GM12878 (cell line): ENCODE data around the gene C4B. TPM values are rescaled to one million over a fixed set of nuclear protein-coding genes. Genes with fewer than 3 reads are reported as not detected.

Experiments used
- ATAC-seq: fragments of 200-7000 bp; cut with Tn5 transposase; 3 replicates; pipeline ENCODE4 v1.9.1; 2020; ENCODE audit warnings: mild to moderate bottlenecking, moderate library complexity
- BruUV-seq: library from RNA; stranded (reverse); fragments of 400-500 nt; replicated peaks from 2 replicates; lab custom pipeline; 2021; lab: Mats Ljungman, UMichigan
- CTCF ChIA-PET: fragments of 300-600 bp; sonication (Branson Sonifier 250); formaldehyde crosslinking; extraction: SDS; loops from one replicate; lab custom pipeline; 2021; ENCODE audit warnings: inconsistent platforms; lab: Yijun Ruan, JAX
- POLR2A ChIA-PET: fragments of 350-600 bp; formaldehyde crosslinking; extraction: SDS; loops from one replicate; lab custom pipeline; 2021; ENCODE audit warnings: inconsistent platforms; lab: Charles Lee
- RAD21 ChIA-PET: fragments of 300-600 bp; sonication (Branson Sonifier 250); formaldehyde crosslinking; loops from one replicate; lab custom pipeline; 2023; ENCODE audit warnings: antibody characterized with exemption; ENCODE audit not compliant: unreplicated experiment; lab: Charles Lee
- SMC1A ChIA-PET: fragments of 300-600 bp; sonication (Branson Sonifier 250); formaldehyde crosslinking; loops from one replicate; lab custom pipeline; 2023; ENCODE audit not compliant: unreplicated experiment, uncharacterized antibody; lab: Charles Lee
- DNase-seq: peaks from one replicate; pipeline ENCODE4 v3.0.0-alpha.2; 2011; ENCODE audit warnings: low read depth, low spot score
- FAIRE-seq: peaks from 3 replicates; lab custom pipeline; 2011; peaks lifted over from hg19 to GRCh38; lab: Jason Lieb, UNC
- H2AFZ ChIP-seq: 2 replicates; pipeline ENCODE4 v1.6.0; 2011; ENCODE audit warnings: low read depth, low read length, control low read depth; ENCODE audit not compliant: control insufficient read depth
- H3K27ac ChIP-seq: 2 replicates; pipeline ENCODE4 v1.5.1; 2011; ENCODE audit warnings: control low read depth; ENCODE audit not compliant: control insufficient read depth, insufficient read depth
- H3K27me3 ChIP-seq, 2 experiments: replicated peaks in 1 of 2; 2 replicates each; pipeline versions ENCODE4 v1.6.0 to v1.6.1; 2011; ENCODE audit warnings: low read length in 1 of 2; ENCODE audit not compliant: control insufficient read depth in 2 of 2, insufficient read depth in 2 of 2
- H3K36me3 ChIP-seq, 2 experiments: 2 replicates each; pipeline ENCODE4 v1.5.1; 2011; ENCODE audit warnings: low read length in 1 of 2; ENCODE audit not compliant: control insufficient read depth in 2 of 2, insufficient read depth in 2 of 2
- H3K4me1 ChIP-seq: 2 replicates; pipeline ENCODE4 v1.6.1; 2011; ENCODE audit warnings: mild to moderate bottlenecking, low read length, moderate library complexity, mixed read lengths; ENCODE audit not compliant: control insufficient read depth, insufficient read depth
- H3K4me2 ChIP-seq: 2 replicates; pipeline ENCODE4 v1.6.0; 2011; ENCODE audit warnings: control low read depth; ENCODE audit not compliant: control insufficient read depth, insufficient read depth
- H3K4me3 ChIP-seq: fragments of 200-600 bp; sonication (generic); 2 replicates; pipeline ENCODE4 v1.5.1; 2016
- H3K79me2 ChIP-seq: 2 replicates; pipeline ENCODE4 v1.6.0; 2011; ENCODE audit warnings: low read length; ENCODE audit not compliant: control insufficient read depth, insufficient read depth
- H3K9ac ChIP-seq: 2 replicates; pipeline ENCODE4 v1.8.0; 2011; ENCODE audit warnings: low read length, control low read depth, mixed read lengths; ENCODE audit not compliant: control insufficient read depth, insufficient read depth
- H3K9me3 ChIP-seq: replicated peaks from 3 replicates; pipeline ENCODE4 v1.5.1; 2011; ENCODE audit warnings: mild to moderate bottlenecking, low read length; ENCODE audit not compliant: control insufficient read depth, insufficient read depth
- H4K20me1 ChIP-seq: 2 replicates; pipeline ENCODE4 v1.6.0; 2011; ENCODE audit not compliant: control insufficient read depth, insufficient read depth
- ASH2L ChIP-seq: fragments of 300-600, 200-600 bp; sonication (generic); IDR thresholded peaks from 2 replicates; pipeline ENCODE4 v1.6.1; 2017; ENCODE audit warnings: low read depth, mild to moderate bottlenecking, borderline replicate concordance
- CHD4 ChIP-seq: fragments of 200-600 bp; sonication (generic); IDR thresholded peaks from 2 replicates; pipeline ENCODE4 v1.6.1; 2016; ENCODE audit warnings: mild to moderate bottlenecking
- CREM ChIP-seq: IDR thresholded peaks from 2 replicates; pipeline ENCODE4 v1.6.1; 2014; ENCODE audit warnings: antibody characterized with exemption, low read depth
- ETV6 ChIP-seq, 2 experiments: fragments of 450-650 bp in 1 of 2; IDR thresholded peaks in 1 of 2; conservative IDR thresholded peaks in 1 of 2; 2 replicates each; pipeline ENCODE4 v1.6.1; 2014; ENCODE audit warnings: antibody characterized with exemption in 1 of 2, borderline replicate concordance in 1 of 2, low read depth in 1 of 2, mild to moderate bottlenecking in 1 of 2, moderate library complexity in 1 of 2
- HDAC2 ChIP-seq: fragments of 200-600 bp; sonication (generic); IDR thresholded peaks from 2 replicates; pipeline ENCODE4 v1.6.1; 2017
- KAT2A ChIP-seq: conservative IDR thresholded peaks from 2 replicates; pipeline ENCODE4 v1.6.1; 2011; ENCODE audit warnings: low read depth, low read length; ENCODE audit not compliant: control insufficient read depth
- KLF5 ChIP-seq: fragments of 450-650 bp; IDR thresholded peaks from 2 replicates; pipeline ENCODE4 v1.6.1; 2014; ENCODE audit warnings: mild to moderate bottlenecking; ENCODE audit not compliant: partially characterized antibody
- MAX ChIP-seq: IDR thresholded peaks from 2 replicates; pipeline ENCODE4 v1.6.1; 2012; ENCODE audit warnings: low read depth, low read length, improper control_type of control experiment
- RUNX3 ChIP-seq: IDR thresholded peaks from 2 replicates; pipeline ENCODE4 v1.6.1; 2012; ENCODE audit warnings: low read length, inconsistent platforms
- SMAD1 ChIP-seq: fragments of 450-650 bp; IDR thresholded peaks from 2 replicates; pipeline ENCODE4 v1.6.1; 2018; ENCODE audit warnings: mild to moderate bottlenecking, low read depth; ENCODE audit not compliant: partially characterized antibody
- STAT3 ChIP-seq: IDR thresholded peaks from 2 replicates; pipeline ENCODE4 v1.6.1; 2011; ENCODE audit warnings: low read depth, low read length, improper control_type of control experiment
- WRNIP1 ChIP-seq: IDR thresholded peaks from 2 replicates; pipeline ENCODE4 v1.6.1; 2011; ENCODE audit warnings: low read depth, low read length, improper control_type of control experiment, borderline replicate concordance
- WGBS: methylation state at CpG from one replicate; pipeline ENCODE4 v1.1.6; 2016; ENCODE audit warnings: low lambda C conversion rate; ENCODE audit not compliant: insufficient replicate concordance, insufficient coverage; ENCODE audit errors: missing lambda C conversion rate; 5-methylcytosine and 5-hydroxymethylcytosine counted together
- in situ Hi-C: fragments of 300-500 bp; cut with MboI; formaldehyde crosslinking; loops from 9 replicates; pipeline ENCODE4 v1.14.3; 2018; ENCODE audit warnings: mixed read lengths
- intact Hi-C: fragments of 100-400 bp; cut with micrococcal nuclease; formaldehyde crosslinking; loops from one replicate; pipeline ENCODE4 v1.14.2; 2022; ENCODE audit not compliant: unreplicated experiment
- polyA plus RNA-seq, 11 experiments: library from polyadenylated mRNA; depleted of rRNA in 4 of 11; unstranded in 6 of 11; stranded (reverse) in 5 of 11; fragments of >200 nt; fragmentation: Nextera tagmentation in 4 of 11; fragmentation: Illumina TruSeq in 1 of 11; extraction: Ambion mirVana in 4 of 11; extraction: Trizol in 1 of 11; gene quantifications; 1 replicate in 1 of 11; 2 replicates in 10 of 11; pipeline versions ENCODE4 v1.2.1 to v1.2.3, GENCODE V29; 2011 to 2016; ENCODE audit warnings: inconsistent platforms in 2 of 11, missing spikeins in 2 of 11, low read depth in 1 of 11
- total RNA-seq, 4 experiments: library from RNA; depleted of rRNA in 3 of 4; stranded (reverse); fragments of >200 nt in 3 of 4; fragmentation: Illumina TruSeq in 1 of 4; extraction: Trizol in 1 of 4; gene quantifications; 2 replicates each; pipeline versions ENCODE4 v1.2.1 to v1.2.3, GENCODE V29; 2013 to 2021
- TF ChIP-seq, protein P1 (sequence below): fragments of 450-650 bp; IDR thresholded peaks from 2 replicates; pipeline ENCODE4 v1.6.1; 2017; ENCODE audit warnings: mild to moderate bottlenecking, low read depth, inconsistent platforms; ENCODE audit not compliant: poor library complexity, severe bottlenecking
- TF ChIP-seq, protein P2 (sequence below): fragments of 450-650 bp; IDR thresholded peaks from 2 replicates; pipeline ENCODE4 v1.6.1; 2016; ENCODE audit warnings: mild to moderate bottlenecking
- TF ChIP-seq, protein P3 (sequence below): IDR thresholded peaks from 2 replicates; pipeline ENCODE4 v1.6.1; 2011; ENCODE audit warnings: borderline replicate concordance, low read depth, mild to moderate bottlenecking, moderate library complexity, mixed read lengths, low read length; ENCODE audit not compliant: insufficient read depth; ENCODE audit errors: extremely low read length
- TF ChIP-seq, protein P4 (sequence below): fragments of 450-650 bp; IDR thresholded peaks from 2 replicates; pipeline ENCODE4 v1.6.1; 2018; ENCODE audit warnings: borderline replicate concordance, mild to moderate bottlenecking; ENCODE audit not compliant: partially characterized antibody

Gene C4B
- total and polyA plus RNA-seq, 10 of the 15 experiments (the other 5 are each of a cell fraction or from before 2014, with no cell fraction given) = 0.13 to 5.6 (median 1.7) TPM; not detected in 1

DNA sequence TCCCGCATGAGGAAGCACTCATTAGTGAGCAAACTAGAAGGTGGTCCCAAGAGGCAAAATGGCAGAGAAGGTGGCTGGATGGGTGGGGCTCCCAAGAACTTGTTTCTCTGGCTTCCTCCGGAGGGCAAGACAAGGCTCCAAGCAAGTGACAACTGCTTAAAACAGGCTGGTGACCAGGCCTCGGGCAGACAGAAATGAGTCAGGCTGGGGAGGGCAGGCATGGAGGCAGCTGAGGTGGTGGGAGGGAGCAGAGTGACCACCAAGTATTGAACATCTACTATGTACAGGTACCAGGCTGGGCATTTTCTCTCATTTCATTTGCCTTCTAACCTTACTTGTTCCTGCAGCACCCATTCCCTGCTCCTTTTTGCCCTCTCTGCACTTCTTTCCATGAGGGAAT is 61.2 kb downstream of the C4B start:
- in situ Hi-C loops = no loop called here
- Histone ChIP-seq H3K27me3 (peaks cover 0 to 4% of the 10 kb centered on the region in 2 experiments; a peak in 3 of 4 replicates), H2AFZ (no peak overlapping the region), H3K9ac (no peak overlapping the region), H3K4me3 (no peak overlapping the region), H3K4me2 (no peak overlapping the region), H4K20me1 (no peaks in the 10 kb centered on the region), H3K36me3 (no peaks in the 10 kb centered on the region), H3K27ac (no peak overlapping the region), H3K79me2 (no peaks in the 10 kb centered on the region), H3K9me3 (no peaks in the 10 kb centered on the region), H3K4me1 (no peaks in the 10 kb centered on the region)
- intact Hi-C loops = no loop called here
- BruUV-seq = no TSS peak
- DNase-seq (no peak), ATAC-seq (no peak), FAIRE-seq (no peak)
- ChIA-PET CTCF (interaction anchor here (0.6 kb wide), 1 partner anchor 1988 kb away, joined by 3 read pairs; no protein-coding TSS in a partner anchor), SMC1A (no interaction called here), RAD21 (no interaction called here), POLR2A (interaction anchor here (0.6 kb wide), 1 partner anchor 59 kb away, joined by 5 read pairs; no protein-coding TSS in a partner anchor)
- 36% methylated on average over 3 of the region's 3 CpGs for WGBS
- TF ChIP-seq MAX (no peak), SMAD1 (no peak), STAT3 (no peak), ETV6 (conservative IDR thresholded peaks at IDR 0.05 in 1 of 2, IDR thresholded peaks at IDR 0.05 in 1 of 2; ENCODE audit: borderline replicate concordance in 1 of 2, low read depth in 1 of 2) (no peak), RUNX3 (no peak), ASH2L (no peak), CHD4 (no peak), KLF5 (no peak), KAT2A (no peak), WRNIP1 (no peak), HDAC2 (no peak), CREM (no peak)
- TF ChIP-seq, protein P1, sequence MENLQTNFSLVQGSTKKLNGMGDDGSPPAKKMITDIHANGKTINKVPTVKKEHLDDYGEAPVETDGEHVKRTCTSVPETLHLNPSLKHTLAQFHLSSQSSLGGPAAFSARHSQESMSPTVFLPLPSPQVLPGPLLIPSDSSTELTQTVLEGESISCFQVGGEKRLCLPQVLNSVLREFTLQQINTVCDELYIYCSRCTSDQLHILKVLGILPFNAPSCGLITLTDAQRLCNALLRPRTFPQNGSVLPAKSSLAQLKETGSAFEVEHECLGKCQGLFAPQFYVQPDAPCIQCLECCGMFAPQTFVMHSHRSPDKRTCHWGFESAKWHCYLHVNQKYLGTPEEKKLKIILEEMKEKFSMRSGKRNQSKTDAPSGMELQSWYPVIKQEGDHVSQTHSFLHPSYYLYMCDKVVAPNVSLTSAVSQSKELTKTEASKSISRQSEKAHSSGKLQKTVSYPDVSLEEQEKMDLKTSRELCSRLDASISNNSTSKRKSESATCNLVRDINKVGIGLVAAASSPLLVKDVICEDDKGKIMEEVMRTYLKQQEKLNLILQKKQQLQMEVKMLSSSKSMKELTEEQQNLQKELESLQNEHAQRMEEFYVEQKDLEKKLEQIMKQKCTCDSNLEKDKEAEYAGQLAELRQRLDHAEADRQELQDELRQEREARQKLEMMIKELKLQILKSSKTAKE = no peak
- TF ChIP-seq, protein P2, sequence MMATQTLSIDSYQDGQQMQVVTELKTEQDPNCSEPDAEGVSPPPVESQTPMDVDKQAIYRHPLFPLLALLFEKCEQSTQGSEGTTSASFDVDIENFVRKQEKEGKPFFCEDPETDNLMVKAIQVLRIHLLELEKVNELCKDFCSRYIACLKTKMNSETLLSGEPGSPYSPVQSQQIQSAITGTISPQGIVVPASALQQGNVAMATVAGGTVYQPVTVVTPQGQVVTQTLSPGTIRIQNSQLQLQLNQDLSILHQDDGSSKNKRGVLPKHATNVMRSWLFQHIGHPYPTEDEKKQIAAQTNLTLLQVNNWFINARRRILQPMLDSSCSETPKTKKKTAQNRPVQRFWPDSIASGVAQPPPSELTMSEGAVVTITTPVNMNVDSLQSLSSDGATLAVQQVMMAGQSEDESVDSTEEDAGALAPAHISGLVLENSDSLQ = no peak
- TF ChIP-seq, protein P3, sequence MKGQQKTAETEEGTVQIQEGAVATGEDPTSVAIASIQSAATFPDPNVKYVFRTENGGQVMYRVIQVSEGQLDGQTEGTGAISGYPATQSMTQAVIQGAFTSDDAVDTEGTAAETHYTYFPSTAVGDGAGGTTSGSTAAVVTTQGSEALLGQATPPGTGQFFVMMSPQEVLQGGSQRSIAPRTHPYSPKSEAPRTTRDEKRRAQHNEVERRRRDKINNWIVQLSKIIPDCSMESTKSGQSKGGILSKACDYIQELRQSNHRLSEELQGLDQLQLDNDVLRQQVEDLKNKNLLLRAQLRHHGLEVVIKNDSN = no peak
- TF ChIP-seq, protein P4, sequence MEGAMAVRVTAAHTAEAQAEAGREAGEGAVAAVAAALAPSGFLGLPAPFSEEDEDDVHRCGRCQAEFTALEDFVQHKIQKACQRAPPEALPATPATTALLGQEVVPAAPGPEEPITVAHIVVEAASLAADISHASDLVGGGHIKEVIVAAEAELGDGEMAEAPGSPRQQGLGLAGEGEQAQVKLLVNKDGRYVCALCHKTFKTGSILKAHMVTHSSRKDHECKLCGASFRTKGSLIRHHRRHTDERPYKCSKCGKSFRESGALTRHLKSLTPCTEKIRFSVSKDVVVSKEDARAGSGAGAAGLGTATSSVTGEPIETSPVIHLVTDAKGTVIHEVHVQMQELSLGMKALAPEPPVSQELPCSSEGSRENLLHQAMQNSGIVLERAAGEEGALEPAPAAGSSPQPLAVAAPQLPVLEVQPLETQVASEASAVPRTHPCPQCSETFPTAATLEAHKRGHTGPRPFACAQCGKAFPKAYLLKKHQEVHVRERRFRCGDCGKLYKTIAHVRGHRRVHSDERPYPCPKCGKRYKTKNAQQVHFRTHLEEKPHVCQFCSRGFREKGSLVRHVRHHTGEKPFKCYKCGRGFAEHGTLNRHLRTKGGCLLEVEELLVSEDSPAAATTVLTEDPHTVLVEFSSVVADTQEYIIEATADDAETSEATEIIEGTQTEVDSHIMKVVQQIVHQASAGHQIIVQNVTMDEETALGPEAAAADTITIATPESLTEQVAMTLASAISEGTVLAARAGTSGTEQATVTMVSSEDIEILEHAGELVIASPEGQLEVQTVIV = no peak
